GM12872 (cell line): Measurements from ENCODE around the gene NAV2.

Experiments used
- CTCF ChIP-seq: IDR thresholded peaks from 3 replicates; pipeline ENCODE4 v1.5.1; 2011; ENCODE audit warnings: low read depth, mild to moderate bottlenecking, low read length, moderate library complexity; ENCODE audit not compliant: insufficient read depth

NAV2 gene

GRCh38 chr11:19912958-19913892, 200.6 kb downstream of the NAV2 start:
- TF ChIP-seq CTCF, result no peak

- no peak for TF ChIP-seq CTCF
These were observed 201.2 kb downstream of the NAV2 start for GRCh38 chr11:19913893-19914249.

- TF ChIP-seq CTCF, result no peak
These were observed 203.2 kb downstream of the NAV2 start for GRCh38 chr11:19915808-19916207.

GRCh38 chr11:19917069-19917468, 204.4 kb downstream of the NAV2 start:
- no peak for TF ChIP-seq CTCF

- no peak for TF ChIP-seq CTCF
These were observed 205.8 kb downstream of the NAV2 start for GRCh38 chr11:19918302-19919049.

- no peak for TF ChIP-seq CTCF
These were observed 206.5 kb downstream of the NAV2 start for GRCh38 chr11:19919050-19919561.

- no peak for TF ChIP-seq CTCF
These were observed 208.3 kb downstream of the NAV2 start for GRCh38 chr11:19920982-19921381.
